ENCODE data around the gene CSRP2.

- TF ChIP-seq CTCF (IDR thresholded peaks at IDR 0.05 in 2 of 3, conservative IDR thresholded peaks at IDR 0.05 in 1 of 3; ENCODE audit: borderline replicate concordance in 1 of 3, insufficient read depth in 1 of 3, low read depth in 2 of 3, low read length in 2 of 3) (no peak), CBX3 (IDR thresholded peaks at IDR 0.05; ENCODE audit: low read depth) (no peak), POLR2AphosphoS5 (IDR thresholded peaks at IDR 0.05; ENCODE audit: low read depth, low read length) (no peak), EZH2 (IDR thresholded peaks at IDR 0.05) (no peak), YY1 (IDR thresholded peaks at IDR 0.05; ENCODE audit: extremely low read depth, insufficient replicate concordance, low read depth, low read length) (no peak), ZNF274 (IDR thresholded peaks at IDR 0.05; ENCODE audit: low read depth, low read length) (no peak), POLR2A (IDR thresholded peaks at IDR 0.05; ENCODE audit: borderline replicate concordance, extremely low read depth, insufficient read depth, insufficient read length) (no peak), RAD21 (IDR thresholded peaks at IDR 0.05; ENCODE audit: low read depth) (no peak), EGR1 (IDR thresholded peaks at IDR 0.05; ENCODE audit: low read depth) (no peak), EZH2phosphoT487 (IDR thresholded peaks at IDR 0.05; ENCODE audit: borderline replicate concordance) (no peak), CEBPB (IDR thresholded peaks at IDR 0.05; ENCODE audit: low read depth) (no peak)
Measured at GRCh38 chr12:76836633-76837032, 42.2 kb downstream of the CSRP2 start.

All from HCT116 (cell line).